ENCODE data around the gene ZNF385D. TPM values are rescaled to one million over a fixed set of nuclear protein-coding genes. Genes with fewer than 3 reads are reported as not detected.

The ZNF385D gene
- total and polyA plus RNA-seq, 4 donors = 0.08 to 0.50 (median 0.09) TPM

DNA sequence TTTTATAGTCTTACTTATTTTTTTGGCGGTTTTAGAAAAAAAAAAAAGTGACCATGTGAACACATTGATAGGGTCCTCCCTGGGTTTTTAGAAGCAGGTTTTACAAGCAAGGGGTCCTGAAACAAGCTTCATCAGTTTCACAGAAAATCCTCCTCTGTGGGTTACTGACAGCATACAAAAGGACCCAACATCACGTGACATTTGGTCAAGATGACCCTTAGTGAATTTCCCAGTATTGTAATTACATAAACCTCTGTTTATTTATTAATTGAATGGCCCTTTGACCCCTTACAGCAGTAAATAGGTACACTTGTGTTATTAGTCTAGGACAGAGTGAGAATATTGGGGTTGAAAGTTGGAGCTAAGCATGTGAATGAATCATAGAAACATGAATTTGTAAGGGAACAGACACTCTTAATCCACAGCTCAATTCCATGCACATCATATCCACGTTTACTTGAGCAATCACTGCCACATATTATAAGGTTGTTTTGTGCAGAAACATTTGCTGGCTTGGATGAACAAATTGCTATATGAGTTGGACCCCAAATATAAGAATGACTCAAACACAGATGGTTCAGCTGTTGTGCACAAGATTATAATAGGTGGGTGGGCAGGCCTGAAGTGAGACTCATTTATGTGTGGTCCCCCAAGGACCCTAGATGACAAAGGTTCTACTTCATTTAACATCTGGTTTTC lies 137.5 kb downstream of the ZNF385D start:
- no peak overlapping the region for H3K27ac ChIP-seq (ENCODE audit: low read depth in 1 of 2, low read length in 2 of 2)
- no peaks in the 10 kb centered on the region for H3K36me3 ChIP-seq (ENCODE audit: control insufficient read depth in 4 of 4, insufficient read depth in 3 of 4, low read depth in 1 of 4, low read length in 3 of 4)
- DNase-seq (ENCODE audit: low spot score) = no peak
- no peak overlapping the region for H3K9ac ChIP-seq (ENCODE audit: low read depth in 1 of 2, low read length in 2 of 2)
- 77% methylated on average over 3 of the region's 3 CpGs for WGBS
- no peaks in the 10 kb centered on the region for H3K27me3 ChIP-seq (ENCODE audit: control insufficient read depth in 4 of 4, insufficient read depth in 4 of 4, low read length in 3 of 4)
- no peak overlapping the region for H3K4me3 ChIP-seq (ENCODE audit: low read depth in 1 of 3, low read length in 3 of 3)
- H3K9me3 ChIP-seq (ENCODE audit: control insufficient read depth in 4 of 4, low read length in 3 of 4) = no peaks in the 10 kb centered on the region
- TF ChIP-seq TAF1 (conservative IDR thresholded peaks at IDR 0.05) = no peak
- no peak for TF ChIP-seq EGR1 (IDR thresholded peaks at IDR 0.05; ENCODE audit: low read depth in 2 of 2)
- TF ChIP-seq RXRA (IDR thresholded peaks at IDR 0.05) = no peak
- no peak for TF ChIP-seq JUND (IDR thresholded peaks at IDR 0.05)
- TF ChIP-seq HNF4G (IDR thresholded peaks at IDR 0.05) = no peak
- TF ChIP-seq, protein P1, sequence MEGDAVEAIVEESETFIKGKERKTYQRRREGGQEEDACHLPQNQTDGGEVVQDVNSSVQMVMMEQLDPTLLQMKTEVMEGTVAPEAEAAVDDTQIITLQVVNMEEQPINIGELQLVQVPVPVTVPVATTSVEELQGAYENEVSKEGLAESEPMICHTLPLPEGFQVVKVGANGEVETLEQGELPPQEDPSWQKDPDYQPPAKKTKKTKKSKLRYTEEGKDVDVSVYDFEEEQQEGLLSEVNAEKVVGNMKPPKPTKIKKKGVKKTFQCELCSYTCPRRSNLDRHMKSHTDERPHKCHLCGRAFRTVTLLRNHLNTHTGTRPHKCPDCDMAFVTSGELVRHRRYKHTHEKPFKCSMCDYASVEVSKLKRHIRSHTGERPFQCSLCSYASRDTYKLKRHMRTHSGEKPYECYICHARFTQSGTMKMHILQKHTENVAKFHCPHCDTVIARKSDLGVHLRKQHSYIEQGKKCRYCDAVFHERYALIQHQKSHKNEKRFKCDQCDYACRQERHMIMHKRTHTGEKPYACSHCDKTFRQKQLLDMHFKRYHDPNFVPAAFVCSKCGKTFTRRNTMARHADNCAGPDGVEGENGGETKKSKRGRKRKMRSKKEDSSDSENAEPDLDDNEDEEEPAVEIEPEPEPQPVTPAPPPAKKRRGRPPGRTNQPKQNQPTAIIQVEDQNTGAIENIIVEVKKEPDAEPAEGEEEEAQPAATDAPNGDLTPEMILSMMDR (IDR thresholded peaks at IDR 0.05; ENCODE audit: low read depth, low read length, missing input control) = no peak
- TF ChIP-seq, protein P2, sequence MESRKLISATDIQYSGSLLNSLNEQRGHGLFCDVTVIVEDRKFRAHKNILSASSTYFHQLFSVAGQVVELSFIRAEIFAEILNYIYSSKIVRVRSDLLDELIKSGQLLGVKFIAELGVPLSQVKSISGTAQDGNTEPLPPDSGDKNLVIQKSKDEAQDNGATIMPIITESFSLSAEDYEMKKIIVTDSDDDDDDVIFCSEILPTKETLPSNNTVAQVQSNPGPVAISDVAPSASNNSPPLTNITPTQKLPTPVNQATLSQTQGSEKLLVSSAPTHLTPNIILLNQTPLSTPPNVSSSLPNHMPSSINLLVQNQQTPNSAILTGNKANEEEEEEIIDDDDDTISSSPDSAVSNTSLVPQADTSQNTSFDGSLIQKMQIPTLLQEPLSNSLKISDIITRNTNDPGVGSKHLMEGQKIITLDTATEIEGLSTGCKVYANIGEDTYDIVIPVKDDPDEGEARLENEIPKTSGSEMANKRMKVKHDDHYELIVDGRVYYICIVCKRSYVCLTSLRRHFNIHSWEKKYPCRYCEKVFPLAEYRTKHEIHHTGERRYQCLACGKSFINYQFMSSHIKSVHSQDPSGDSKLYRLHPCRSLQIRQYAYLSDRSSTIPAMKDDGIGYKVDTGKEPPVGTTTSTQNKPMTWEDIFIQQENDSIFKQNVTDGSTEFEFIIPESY (IDR thresholded peaks at IDR 0.05) = no peak
- TF ChIP-seq, protein P3, sequence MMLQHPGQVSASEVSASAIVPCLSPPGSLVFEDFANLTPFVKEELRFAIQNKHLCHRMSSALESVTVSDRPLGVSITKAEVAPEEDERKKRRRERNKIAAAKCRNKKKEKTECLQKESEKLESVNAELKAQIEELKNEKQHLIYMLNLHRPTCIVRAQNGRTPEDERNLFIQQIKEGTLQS (IDR thresholded peaks at IDR 0.05) = no peak
- no peak for TF ChIP-seq YY1 (IDR thresholded peaks at IDR 0.05)
- TF ChIP-seq, protein P4, sequence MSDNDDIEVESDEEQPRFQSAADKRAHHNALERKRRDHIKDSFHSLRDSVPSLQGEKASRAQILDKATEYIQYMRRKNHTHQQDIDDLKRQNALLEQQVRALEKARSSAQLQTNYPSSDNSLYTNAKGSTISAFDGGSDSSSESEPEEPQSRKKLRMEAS (IDR thresholded peaks at IDR 0.05) = no peak
- no peak for TF ChIP-seq SP1 (IDR thresholded peaks at IDR 0.05)
- no peak for TF ChIP-seq RAD21 (IDR thresholded peaks at IDR 0.05)
- TF ChIP-seq NR2F2 (IDR thresholded peaks at IDR 0.05) = no peak
- H3K4me1 ChIP-seq (ENCODE audit: control insufficient read depth in 4 of 4, insufficient read depth in 4 of 4, low read length in 3 of 4) = no peaks in the 10 kb centered on the region

DNA sequence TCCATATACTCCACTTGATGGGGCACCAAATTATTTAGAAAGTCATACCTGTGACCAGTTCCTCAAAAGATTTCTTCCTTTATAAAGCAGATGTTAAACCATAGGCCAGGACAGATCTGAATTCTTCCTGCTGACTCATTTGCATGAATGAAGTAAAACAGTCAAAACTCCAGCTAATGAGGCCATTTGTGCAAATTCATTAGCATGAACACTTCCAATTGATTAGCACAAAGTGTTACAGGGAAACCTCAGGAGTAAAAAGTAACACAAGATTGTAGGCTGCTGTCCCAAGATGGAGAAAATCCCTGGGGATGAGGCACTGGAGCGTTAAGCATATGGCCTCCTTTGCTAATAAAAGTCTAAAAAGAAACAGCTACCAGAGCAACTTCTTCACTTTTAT lies 149.8 kb downstream of the ZNF385D start:
- no peaks in the 10 kb centered on the region for H3K4me1 ChIP-seq (ENCODE audit: control insufficient read depth in 4 of 4, insufficient read depth in 4 of 4, low read length in 3 of 4)
- no peaks in the 10 kb centered on the region for H3K9me3 ChIP-seq (ENCODE audit: control insufficient read depth in 4 of 4, low read length in 3 of 4)
- H3K36me3 ChIP-seq (ENCODE audit: control insufficient read depth in 4 of 4, insufficient read depth in 3 of 4, low read depth in 1 of 4, low read length in 3 of 4) = no peaks in the 10 kb centered on the region
- no peak overlapping the region for H3K27ac ChIP-seq (ENCODE audit: low read depth in 1 of 2, low read length in 2 of 2)
- no peak overlapping the region for H3K4me3 ChIP-seq (ENCODE audit: low read depth in 1 of 3, low read length in 3 of 3)
- TF ChIP-seq HNF4A (conservative IDR thresholded peaks at IDR 0.05) (no peak), TAF1 (conservative IDR thresholded peaks at IDR 0.05) (no peak), EGR1 (IDR thresholded peaks at IDR 0.05; ENCODE audit: low read depth in 2 of 2) (no peak), FOXA2 (IDR thresholded peaks at IDR 0.05) (no peak), FOXA1 (IDR thresholded peaks at IDR 0.05) (no peak)
- TF ChIP-seq, protein P3 (IDR thresholded peaks at IDR 0.05) = no peak
- TF ChIP-seq, protein P4 (IDR thresholded peaks at IDR 0.05) = no peak
- DNase-seq (ENCODE audit: low spot score) = no peak
- WGBS = 86% methylated on average over 1 of the region's 1 CpG
- H3K9ac ChIP-seq (ENCODE audit: low read depth in 1 of 2, low read length in 2 of 2) = no peak overlapping the region
- no peaks in the 10 kb centered on the region for H3K27me3 ChIP-seq (ENCODE audit: control insufficient read depth in 4 of 4, insufficient read depth in 4 of 4, low read length in 3 of 4)

Measured in liver (tissue), 9 donors.